HG03520 (cell line): Measurements from ENCODE around the gene DIO1.
"Not testable (repeated sequence)": the region's sequence is repeated elsewhere in the genome, so short reads cannot be mapped to it uniquely, and the experiment has no call there.

Experiments used
- ATAC-seq: cut with Tn5 transposase; IDR thresholded peaks from one replicate; pipeline ENCODE4 v1.9.1; 2021; ENCODE audit warnings: mild to moderate bottlenecking, moderate library complexity; ENCODE audit not compliant: unreplicated experiment

The DIO1 gene

GRCh38 chr1:53893999-53894636, at the start of gene DIO1:
TSS of gene DIO1 (plus strand) at chr1:53894187. CDS start at chr1:53894211, 24 bp downstream.
- ATAC-seq = no peak

- ATAC-seq = no peak
These were observed 46.0 kb upstream of the DIO1 start for GRCh38 chr1:53847980-53848379.

GRCh38 chr1:53850082-53850673, 43.8 kb upstream of the DIO1 start:
- no peak for ATAC-seq

GRCh38 chr1:53851571-53852285, 42.3 kb upstream of the DIO1 start:
- no peak for ATAC-seq

DNA sequence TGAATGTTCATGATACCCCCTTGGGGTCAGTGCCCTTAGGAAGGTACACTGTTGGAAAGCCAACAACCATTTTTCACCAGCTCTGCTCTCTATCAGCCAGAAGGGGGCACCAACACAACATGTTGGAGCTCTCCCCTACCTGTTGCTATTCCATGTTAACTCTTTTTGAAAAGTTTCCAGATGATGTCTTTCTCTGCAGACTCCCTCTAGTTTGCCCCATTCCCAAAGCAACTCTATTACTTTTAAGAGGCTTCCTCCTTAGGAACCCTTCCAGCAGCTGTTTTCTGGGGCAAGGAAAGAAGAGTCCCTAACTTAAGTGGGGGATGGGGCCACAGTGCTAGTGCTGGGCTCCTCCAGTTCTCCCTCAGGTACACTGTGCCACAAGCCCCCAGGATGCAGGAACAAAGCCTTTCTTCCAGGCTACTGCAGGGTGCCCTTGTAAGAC, 33.0 kb upstream of the DIO1 start:
- no peak for ATAC-seq

GRCh38 chr1:53862507-53862906, 31.5 kb upstream of the DIO1 start:
- no peak for ATAC-seq

- no peak for ATAC-seq
These were observed 25.4 kb upstream of the DIO1 start for GRCh38 chr1:53868565-53868964.

GRCh38 chr1:53869454-53870117, 24.4 kb upstream of the DIO1 start:
- no peak for ATAC-seq

- no peak for ATAC-seq
These were observed 22.8 kb upstream of the DIO1 start for GRCh38 chr1:53871221-53871620.

DNA sequence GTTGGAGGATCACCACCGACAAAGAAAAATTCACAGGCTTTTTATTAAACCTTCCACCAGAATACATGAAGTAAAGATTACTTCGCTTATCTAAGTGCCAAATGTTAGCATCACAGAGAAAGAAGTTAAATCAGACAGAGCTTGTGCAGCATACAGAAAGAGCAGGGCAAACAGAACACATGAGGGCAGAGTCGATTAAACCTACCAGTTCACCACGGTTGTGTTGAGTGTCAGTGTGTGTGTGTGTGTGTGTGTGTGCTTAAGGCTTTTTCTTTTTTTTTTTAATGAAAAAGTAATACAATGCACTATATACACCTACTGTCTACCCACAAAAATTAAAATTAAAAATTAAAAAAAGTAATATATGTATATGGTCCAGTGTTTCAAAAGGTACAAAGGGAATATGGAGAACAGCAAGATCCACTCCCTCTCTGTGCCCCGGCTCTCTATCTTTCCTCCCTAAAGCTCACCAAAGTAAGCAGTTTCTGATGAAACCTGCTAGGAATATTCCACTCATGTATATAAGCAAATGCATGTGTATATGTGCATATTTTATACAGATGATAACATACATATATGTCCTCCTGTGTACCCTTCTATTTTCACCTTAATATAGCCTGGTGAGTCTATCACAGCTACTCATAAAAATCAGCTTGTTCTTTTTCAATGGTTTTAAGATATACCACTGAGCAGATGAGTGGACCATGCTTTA, 22.1 kb upstream of the DIO1 start:
- ATAC-seq = no peak

DNA sequence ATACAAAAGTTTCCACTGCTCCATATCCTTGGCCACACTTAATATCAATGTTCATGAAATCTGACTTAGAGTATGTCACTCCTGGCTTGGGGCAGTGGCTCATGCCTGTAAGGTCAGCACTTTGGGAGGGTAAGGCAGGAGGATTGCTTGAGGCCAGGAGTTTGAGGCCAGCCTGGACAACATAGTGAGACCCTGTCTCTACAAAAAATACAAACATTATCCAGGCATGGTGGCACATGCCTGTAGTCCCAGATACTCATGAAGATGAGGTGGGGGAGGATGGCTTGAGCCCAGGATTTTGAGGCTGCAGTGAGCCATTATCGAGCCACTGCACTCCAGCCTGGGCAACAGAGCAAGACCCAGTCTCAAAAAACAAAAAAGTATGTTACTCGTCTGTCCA, 18.8 kb upstream of the DIO1 start:
- not testable (repeated sequence) for ATAC-seq

GRCh38 chr1:53878492-53879105, 15.4 kb upstream of the DIO1 start:
- no peak for ATAC-seq

GRCh38 chr1:53881853-53882252, 12.1 kb upstream of the DIO1 start:
- ATAC-seq = not testable (repeated sequence)

DNA sequence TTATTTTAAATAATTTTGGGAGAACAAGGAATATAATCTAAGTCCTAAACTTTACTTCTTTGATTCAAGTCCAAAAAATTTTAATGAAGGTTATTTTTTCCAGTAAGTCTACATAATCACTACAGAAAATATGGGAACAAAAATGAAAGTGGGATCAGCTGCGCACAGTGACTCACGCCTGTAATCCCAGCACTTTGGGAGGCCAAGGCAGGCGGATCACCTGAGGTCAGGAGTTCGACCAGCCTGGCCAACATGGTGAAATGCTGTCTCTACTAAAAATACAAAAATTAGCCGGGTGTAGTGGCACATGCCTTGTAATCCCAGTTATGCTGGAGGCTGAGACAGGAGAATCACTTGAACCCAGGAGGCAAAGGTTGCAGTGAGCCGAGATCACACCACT, 10.4 kb upstream of the DIO1 start:
- not testable (repeated sequence) for ATAC-seq

- ATAC-seq = no peak
These were observed 5.3 kb upstream of the DIO1 start for GRCh38 chr1:53888681-53889080.

DNA sequence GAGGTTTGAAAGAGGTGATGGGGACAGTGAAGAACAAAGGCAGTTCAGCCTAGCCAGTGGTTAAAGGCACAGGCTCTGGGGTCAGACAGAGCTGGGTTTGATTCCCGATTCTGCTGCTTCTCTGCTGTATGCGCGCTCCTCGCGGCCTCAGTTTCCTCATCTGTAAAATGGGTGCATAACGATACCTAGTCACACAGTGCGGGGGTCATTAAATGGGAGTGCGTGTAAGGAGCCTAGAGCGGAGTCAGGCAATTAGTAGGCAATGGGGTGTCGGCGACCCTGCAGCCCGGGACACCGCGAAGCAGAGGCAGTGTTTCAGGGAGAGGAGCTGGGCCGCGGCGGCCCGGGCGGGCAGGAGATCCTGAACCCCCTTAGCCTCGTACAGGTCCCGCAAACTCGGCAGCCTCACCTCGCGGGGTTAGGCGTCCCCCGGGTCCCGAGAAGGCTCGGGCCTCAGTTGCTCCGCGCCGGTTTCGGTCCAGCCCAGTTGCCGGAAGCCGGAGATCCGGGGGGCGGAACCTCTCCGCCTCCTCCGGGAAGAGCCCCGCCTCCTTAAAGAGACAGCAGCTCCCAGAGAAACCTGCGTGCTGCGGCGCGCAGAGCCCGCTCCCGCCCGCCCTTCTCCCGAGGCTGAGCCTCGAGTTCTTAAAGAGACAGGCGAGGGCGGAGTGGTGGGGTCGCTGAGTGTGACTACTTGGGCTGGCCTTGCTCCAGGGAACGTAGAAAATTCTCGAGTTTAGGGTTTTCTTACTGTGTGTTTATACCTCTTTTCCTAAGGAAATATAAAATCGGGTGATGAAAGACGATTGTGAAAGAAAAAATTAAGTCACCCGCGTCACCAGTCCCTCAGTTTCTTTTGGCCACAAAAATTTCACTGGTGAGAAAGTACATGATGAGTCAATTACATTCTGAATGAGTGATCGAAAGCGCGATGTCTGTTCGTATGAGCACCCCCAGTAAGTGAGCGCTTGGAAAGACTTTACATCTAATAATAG, 4.4 kb upstream of the DIO1 start, which contains the start of gene YIPF1:
Gene YIPF1, minus strand, starts transcription at position 494 of the 995 bp plus-strand sequence. CDS start 860 bp downstream, outside the sequence.
- ATAC-seq = peak; percentile 89

DNA sequence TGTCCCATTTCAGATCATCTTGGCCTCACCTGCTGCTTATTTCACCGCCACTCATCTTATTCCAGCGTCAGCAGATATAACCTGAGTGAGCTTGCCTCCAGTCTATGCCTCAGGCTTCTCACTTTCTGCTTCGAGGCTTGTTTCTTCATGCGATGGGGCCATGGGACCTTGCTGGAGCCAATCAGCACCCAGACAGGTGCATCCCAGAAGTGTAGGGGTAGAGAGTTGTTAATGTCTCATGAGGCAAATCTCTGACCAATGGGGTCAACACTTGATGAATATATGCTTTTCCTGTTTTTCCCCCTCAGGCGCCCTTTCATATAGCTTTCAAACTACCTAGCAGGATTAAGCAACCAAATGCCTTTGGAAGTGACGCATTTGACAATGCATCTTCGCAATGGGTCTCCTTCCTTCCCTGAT, 3.5 kb upstream of the DIO1 start:
- ATAC-seq = no peak

DNA sequence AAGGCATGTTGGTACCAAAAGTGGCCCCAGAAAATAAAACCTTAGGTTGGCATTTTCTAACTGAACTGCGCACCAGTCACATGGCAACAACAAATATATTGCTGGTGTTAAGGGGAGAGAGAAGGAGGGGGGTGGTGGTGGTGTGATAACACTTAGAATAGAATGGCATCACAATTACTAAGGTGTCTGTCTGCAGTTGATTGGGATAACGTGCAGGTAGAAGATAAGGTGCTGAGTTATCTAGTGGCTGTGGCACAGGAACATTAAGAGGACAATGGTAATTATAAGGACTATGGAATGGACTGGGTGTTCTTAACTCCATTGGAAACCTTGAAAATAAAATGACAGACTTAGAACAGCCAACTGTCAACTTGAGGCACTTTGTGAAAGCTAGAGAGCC, 3.0 kb upstream of the DIO1 start:
- ATAC-seq = no peak

- no peak for ATAC-seq
These were observed 2.3 kb upstream of the DIO1 start for GRCh38 chr1:53891678-53892077.
